MM.1S (cell line): Measurements from ENCODE around the gene DSCAML1.

Experiments used
- EZH2 ChIP-seq: fragments of 300-600 bp; sonication (generic); optimal IDR thresholded peaks from 2 replicates; pipeline ENCODE3; 2017; ENCODE audit warnings: low read depth, mild to moderate bottlenecking, antibody characterized with exemption, low read length, mixed read lengths
- TF ChIP-seq, protein P1 (sequence below): fragments of 300-600 bp; sonication (generic); IDR thresholded peaks from 2 replicates; pipeline ENCODE4 v1.5.1; 2016; ENCODE audit warnings: antibody characterized with exemption, low read length, mixed read lengths

DNA sequence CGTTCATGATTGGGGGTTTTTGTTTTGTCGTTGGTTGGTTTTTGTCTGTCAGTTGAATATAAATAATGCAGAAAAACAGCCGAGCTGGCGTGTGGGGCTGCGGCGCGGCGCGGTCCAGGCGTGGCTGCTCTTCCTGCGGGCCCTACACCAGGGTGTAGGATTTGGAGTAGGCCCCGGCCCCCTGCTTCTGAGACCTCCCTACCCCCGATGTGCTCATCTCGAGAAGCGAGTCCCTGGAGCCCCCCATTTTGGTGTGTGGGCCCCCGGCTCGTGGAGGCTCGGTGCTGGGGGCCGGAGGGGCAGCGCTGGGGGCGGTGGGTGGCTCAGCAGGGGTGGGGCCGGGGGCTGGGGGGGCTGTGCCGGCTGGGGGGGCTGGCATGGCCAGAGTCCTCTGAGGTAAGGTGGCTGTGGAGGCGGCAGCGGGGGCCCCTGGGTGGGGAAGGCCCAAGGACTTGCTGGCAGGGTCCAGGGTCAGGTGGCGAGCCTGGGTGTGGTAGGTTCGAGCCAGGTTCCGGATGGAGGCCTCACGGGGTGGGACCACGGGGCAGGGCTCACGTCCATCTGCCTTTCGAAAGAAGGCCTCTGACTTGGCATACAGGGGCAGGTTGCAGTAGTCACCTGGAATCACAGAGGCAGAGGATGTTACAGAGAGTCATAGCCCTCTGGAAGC lies 368.7 kb downstream of the DSCAML1 start:
- TF ChIP-seq, protein P1, sequence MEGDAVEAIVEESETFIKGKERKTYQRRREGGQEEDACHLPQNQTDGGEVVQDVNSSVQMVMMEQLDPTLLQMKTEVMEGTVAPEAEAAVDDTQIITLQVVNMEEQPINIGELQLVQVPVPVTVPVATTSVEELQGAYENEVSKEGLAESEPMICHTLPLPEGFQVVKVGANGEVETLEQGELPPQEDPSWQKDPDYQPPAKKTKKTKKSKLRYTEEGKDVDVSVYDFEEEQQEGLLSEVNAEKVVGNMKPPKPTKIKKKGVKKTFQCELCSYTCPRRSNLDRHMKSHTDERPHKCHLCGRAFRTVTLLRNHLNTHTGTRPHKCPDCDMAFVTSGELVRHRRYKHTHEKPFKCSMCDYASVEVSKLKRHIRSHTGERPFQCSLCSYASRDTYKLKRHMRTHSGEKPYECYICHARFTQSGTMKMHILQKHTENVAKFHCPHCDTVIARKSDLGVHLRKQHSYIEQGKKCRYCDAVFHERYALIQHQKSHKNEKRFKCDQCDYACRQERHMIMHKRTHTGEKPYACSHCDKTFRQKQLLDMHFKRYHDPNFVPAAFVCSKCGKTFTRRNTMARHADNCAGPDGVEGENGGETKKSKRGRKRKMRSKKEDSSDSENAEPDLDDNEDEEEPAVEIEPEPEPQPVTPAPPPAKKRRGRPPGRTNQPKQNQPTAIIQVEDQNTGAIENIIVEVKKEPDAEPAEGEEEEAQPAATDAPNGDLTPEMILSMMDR, result no peak
- no peak for TF ChIP-seq EZH2
